Measurements from ENCODE around the gene HMGN1.

Gene HMGN1

GRCh38 chr21:39350094-39351005 lies 1.5 kb upstream of the HMGN1 start:
- TF ChIP-seq CTCF (conservative IDR thresholded peaks at IDR 0.05; ENCODE audit: control insufficient read depth, insufficient read depth, low read depth, low read length): no peak
- peak; percentile 47 for DNase-seq (ENCODE audit: low read depth)
- H3K4me3 ChIP-seq (ENCODE audit: control insufficient read depth, low read depth, low read length): peak overlapping the region; percentile 66

- TF ChIP-seq CTCF (conservative IDR thresholded peaks at IDR 0.05; ENCODE audit: control insufficient read depth, insufficient read depth, low read depth, low read length): no peak
- peak; percentile 89 for DNase-seq (ENCODE audit: low read depth)
Measured at GRCh38 chr21:39349211-39350093, 564 bp upstream of the HMGN1 start.

GRCh38 chr21:39348040-39348354 lies 891 bp downstream of the HMGN1 start:
- TF ChIP-seq CTCF (conservative IDR thresholded peaks at IDR 0.05; ENCODE audit: control insufficient read depth, insufficient read depth, low read depth, low read length): no peak
- DNase-seq (ENCODE audit: low read depth): no peak
- peak overlapping the region; percentile 92 for H3K4me3 ChIP-seq (ENCODE audit: control insufficient read depth, low read depth, low read length)

More at GRCh38 chr21:39349211-39350093, 564 bp upstream of the HMGN1 start:
- peak overlapping the region; percentile 66 for H3K4me3 ChIP-seq (ENCODE audit: control insufficient read depth, low read depth, low read length)

DNA sequence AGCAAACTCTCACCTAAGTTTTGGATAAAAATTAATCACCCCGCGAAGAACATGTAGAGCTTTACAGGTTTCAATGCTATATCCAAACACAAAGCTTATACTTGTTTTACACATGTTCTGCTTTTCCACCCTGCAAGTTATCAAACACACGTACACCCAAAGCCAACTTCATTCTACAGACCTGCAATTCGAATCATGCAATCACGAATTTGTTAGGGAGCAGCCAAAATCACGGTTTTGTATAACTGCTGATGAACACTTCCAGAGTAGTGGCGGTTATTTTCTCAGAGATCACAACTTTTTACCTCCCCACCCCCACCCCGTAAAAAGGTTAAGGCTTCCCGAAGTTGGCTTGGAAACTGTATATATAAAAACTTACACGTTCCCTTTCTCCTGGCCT lies 1.4 kb downstream of the HMGN1 start:
- no peak for DNase-seq (ENCODE audit: low read depth)
- no peak for TF ChIP-seq CTCF (conservative IDR thresholded peaks at IDR 0.05; ENCODE audit: control insufficient read depth, insufficient read depth, low read depth, low read length)
- peak overlapping the region; percentile 92 for H3K4me3 ChIP-seq (ENCODE audit: control insufficient read depth, low read depth, low read length)

DNA sequence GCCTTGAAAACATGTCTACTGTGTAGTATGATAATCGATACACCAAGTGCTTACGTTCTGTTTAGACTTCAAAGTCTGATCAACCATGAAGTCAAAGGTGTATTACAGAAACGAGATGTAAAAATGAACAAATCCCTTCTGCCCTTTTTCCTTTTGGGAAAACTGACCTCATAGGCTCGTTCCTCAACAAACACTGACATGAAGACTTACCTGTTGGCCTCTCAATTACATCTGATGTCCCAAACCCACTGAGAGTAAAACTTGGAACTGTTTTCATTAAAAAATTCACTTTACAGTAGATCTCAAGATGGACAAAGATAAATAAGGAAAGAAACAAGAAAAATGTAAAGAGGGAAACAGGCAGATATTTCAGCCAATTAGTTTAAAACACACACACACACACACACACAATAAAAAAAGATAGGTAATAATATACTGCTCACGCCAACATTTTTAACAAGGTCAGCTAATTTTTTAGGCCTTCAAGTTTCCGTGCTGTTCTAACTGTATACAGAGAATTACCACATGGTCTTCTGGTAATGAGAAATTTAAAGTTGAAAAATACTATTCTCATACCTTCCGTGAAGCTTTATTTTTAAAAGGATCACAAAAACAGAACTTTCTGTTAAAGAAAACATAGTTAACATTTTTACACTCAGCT lies 2.1 kb downstream of the HMGN1 start:
- DNase-seq (ENCODE audit: low read depth): no peak
- no peak overlapping the region for H3K4me3 ChIP-seq (ENCODE audit: control insufficient read depth, low read depth, low read length)
- TF ChIP-seq CTCF (conservative IDR thresholded peaks at IDR 0.05; ENCODE audit: control insufficient read depth, insufficient read depth, low read depth, low read length): no peak

DNA sequence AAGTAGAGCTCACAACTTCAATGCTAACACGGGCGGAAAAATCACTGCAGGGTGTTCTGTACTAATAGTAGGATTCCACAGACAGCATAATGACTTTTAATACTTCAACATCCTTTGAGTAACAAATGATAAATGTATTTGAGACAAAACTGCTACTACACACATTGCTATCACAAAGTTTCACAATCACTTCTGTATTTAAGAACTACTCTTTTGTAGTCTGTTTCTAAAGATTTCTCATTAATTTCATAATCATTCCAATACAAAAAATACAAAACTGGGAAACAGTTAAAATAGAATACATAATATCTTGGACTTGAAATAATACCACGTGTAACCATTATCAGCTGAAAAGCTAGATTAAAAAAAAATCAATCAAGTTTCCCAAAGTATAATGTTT lies 2.7 kb downstream of the HMGN1 start:
- no peak overlapping the region for H3K4me3 ChIP-seq (ENCODE audit: control insufficient read depth, low read depth, low read length)
- no peak for TF ChIP-seq CTCF (conservative IDR thresholded peaks at IDR 0.05; ENCODE audit: control insufficient read depth, insufficient read depth, low read depth, low read length)
- no peak for DNase-seq (ENCODE audit: low read depth)

Data from fibroblast of mammary gland (primary cell).